GM12878 (cell line): Measurements from ENCODE around the gene EN1. TPM values are rescaled to one million over a fixed set of nuclear protein-coding genes. Genes with fewer than 3 reads are reported as not detected.

Source experiments
- polyA plus RNA-seq, 11 experiments: library from polyadenylated mRNA; depleted of rRNA in 4 of 11; unstranded in 6 of 11; stranded (reverse) in 5 of 11; fragments of >200 nt; fragmentation: Nextera tagmentation in 4 of 11; fragmentation: Illumina TruSeq in 1 of 11; extraction: Ambion mirVana in 4 of 11; extraction: Trizol in 1 of 11; gene quantifications; 1 replicate in 1 of 11; 2 replicates in 10 of 11; pipeline versions ENCODE4 v1.2.1 to v1.2.3, GENCODE V29; 2011 to 2016; ENCODE audit warnings: inconsistent platforms in 2 of 11, missing spikeins in 2 of 11, low read depth in 1 of 11
- total RNA-seq, 4 experiments: library from RNA; depleted of rRNA in 3 of 4; stranded (reverse); fragments of >200 nt in 3 of 4; fragmentation: Illumina TruSeq in 1 of 4; extraction: Trizol in 1 of 4; gene quantifications; 2 replicates each; pipeline versions ENCODE4 v1.2.1 to v1.2.3, GENCODE V29; 2013 to 2021

EN1 gene
- total and polyA plus RNA-seq, 10 of the 15 experiments (the other 5 are each of a cell fraction or from before 2014, with no cell fraction given), result not detected

Other genes with a start within 250 kb of the EN1 start
- gene MARCO, start 94.5 kb upstream of the EN1 start, total RNA-seq (2014; rRNA removed), result not detected in 2 replicates
- gene MARCO, start 94.5 kb upstream of the EN1 start, total RNA-seq (2014; rRNA removed; fragmentation: Illumina TruSeq; extraction: Trizol), result not detected in 2 replicates
- 0.18 and 0.32 TPM in 2 replicates for gene MARCO, start 94.5 kb upstream of the EN1 start, total RNA-seq (2021)
- 0.43 and 0.67 TPM in 2 replicates for gene MARCO, start 94.5 kb upstream of the EN1 start, polyA plus RNA-seq (2011; rRNA removed)
- gene MARCO, start 94.5 kb upstream of the EN1 start, polyA plus RNA-seq (2014; fragmentation: Illumina TruSeq; extraction: Trizol), result not detected in 2 replicates
- gene MARCO, start 94.5 kb upstream of the EN1 start, polyA plus RNA-seq (2014; fragmentation: Nextera tagmentation; extraction: Ambion mirVana), result under 1 TPM in 1 of 2 experiments, not detected in 1; 0.13 TPM
- not detected in 2 replicates for gene MARCO, start 94.5 kb upstream of the EN1 start, polyA plus RNA-seq (2014; rRNA removed)
- under 1 TPM; 0.32 to 0.33 TPM for gene MARCO, start 94.5 kb upstream of the EN1 start, polyA plus RNA-seq (2016; fragmentation: Nextera tagmentation; extraction: Ambion mirVana)